Thyroid gland (tissue), 4 donors: Measurements from ENCODE around the gene SUSD4.

Experiments
- POLR2A ChIP-seq, 2 donors: fragments of 450-650 bp; IDR thresholded peaks; one replicate each; pipeline ENCODE4 v1.6.1; 2017; ENCODE audit warnings: antibody characterized with exemption in 2 of 2, mild to moderate bottlenecking in 2 of 2, moderate library complexity in 1 of 2
- TF ChIP-seq, protein P1 (sequence below), 6 experiments: fragments of 200-600 bp in 3 of 6; fragments of 450-650 bp in 3 of 6; sonication (generic) in 3 of 6; IDR thresholded peaks; one replicate each; pipeline ENCODE4 v1.5.1; 2016 to 2019; ENCODE audit warnings: antibody characterized with exemption in 6 of 6, mild to moderate bottlenecking in 2 of 6, inconsistent platforms in 1 of 6, moderate library complexity in 1 of 6

GRCh38 chr1:223253916-223254315 lies 110.1 kb downstream of the SUSD4 start:
- TF ChIP-seq, protein P1, sequence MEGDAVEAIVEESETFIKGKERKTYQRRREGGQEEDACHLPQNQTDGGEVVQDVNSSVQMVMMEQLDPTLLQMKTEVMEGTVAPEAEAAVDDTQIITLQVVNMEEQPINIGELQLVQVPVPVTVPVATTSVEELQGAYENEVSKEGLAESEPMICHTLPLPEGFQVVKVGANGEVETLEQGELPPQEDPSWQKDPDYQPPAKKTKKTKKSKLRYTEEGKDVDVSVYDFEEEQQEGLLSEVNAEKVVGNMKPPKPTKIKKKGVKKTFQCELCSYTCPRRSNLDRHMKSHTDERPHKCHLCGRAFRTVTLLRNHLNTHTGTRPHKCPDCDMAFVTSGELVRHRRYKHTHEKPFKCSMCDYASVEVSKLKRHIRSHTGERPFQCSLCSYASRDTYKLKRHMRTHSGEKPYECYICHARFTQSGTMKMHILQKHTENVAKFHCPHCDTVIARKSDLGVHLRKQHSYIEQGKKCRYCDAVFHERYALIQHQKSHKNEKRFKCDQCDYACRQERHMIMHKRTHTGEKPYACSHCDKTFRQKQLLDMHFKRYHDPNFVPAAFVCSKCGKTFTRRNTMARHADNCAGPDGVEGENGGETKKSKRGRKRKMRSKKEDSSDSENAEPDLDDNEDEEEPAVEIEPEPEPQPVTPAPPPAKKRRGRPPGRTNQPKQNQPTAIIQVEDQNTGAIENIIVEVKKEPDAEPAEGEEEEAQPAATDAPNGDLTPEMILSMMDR (IDR thresholded peaks at IDR 0.05), result no peak
- TF ChIP-seq POLR2A (IDR thresholded peaks at IDR 0.05), result no peak
